Neural crest cell (in vitro differentiated cells): Measurements from ENCODE around the gene EMD. TPM values are rescaled to one million over a fixed set of nuclear protein-coding genes. Genes with fewer than 3 reads are reported as not detected.
A peak's percentile ranks its signal among the peaks of the same experiment; 100 is the strongest.

Source experiments
- DNase-seq: peaks from one replicate; pipeline ENCODE4 v3.0.0; 2021; ENCODE audit warnings: low read depth, mixed read lengths, low spot score
- H3K27ac Mint-ChIP-seq: one replicate; pipeline ENCODE4 v1.8.0; 2021; ENCODE audit warnings: mild to moderate bottlenecking, mixed read lengths; ENCODE audit not compliant: unreplicated experiment
- H3K27me3 Mint-ChIP-seq: 2 replicates; pipeline ENCODE4 v1.8.0; 2021; ENCODE audit warnings: low read depth, mild to moderate bottlenecking, mixed read lengths
- H3K36me3 Mint-ChIP-seq: 2 replicates; pipeline ENCODE4 v1.8.0; 2021; ENCODE audit warnings: low read depth, mild to moderate bottlenecking, mixed read lengths
- H3K4me1 Mint-ChIP-seq: 2 replicates; pipeline ENCODE4 v1.8.0; 2021; ENCODE audit warnings: mixed read lengths
- H3K4me3 Mint-ChIP-seq: one replicate; pipeline ENCODE4 v1.8.0; 2021; ENCODE audit warnings: mild to moderate bottlenecking, mixed read lengths
- H3K9me3 Mint-ChIP-seq: 2 replicates; pipeline ENCODE4 v1.8.0; 2021; ENCODE audit warnings: mixed read lengths
- CTCF ChIP-seq: fragments of 200-600 bp; sonication (generic); conservative IDR thresholded peaks from 2 replicates; pipeline ENCODE4 v1.5.0; 2021; ENCODE audit warnings: antibody characterized with exemption, mild to moderate bottlenecking
- total RNA-seq: library from RNA; stranded (reverse); gene quantifications from 2 replicates; pipeline ENCODE4 v1.2.1, GENCODE V29; 2021

Gene EMD
- total RNA-seq, 1 donor from 2014 or later, result 54.3 TPM

GRCh38 chrX:154373340-154374306 lies 5.5 kb upstream of the EMD start:
- peak; percentile 63 for DNase-seq
- Mint-ChIP-seq H3K9me3 (no peaks in the 10 kb centered on the region), H3K36me3 (peaks cover 4% of the 10 kb centered on the region), H3K4me3 (peak overlapping the region; percentile 93), H3K27ac (no peak overlapping the region), H3K27me3 (peaks cover 8% of the 10 kb centered on the region), H3K4me1 (peaks cover 6% of the 10 kb centered on the region)
- peak; percentile 69 for TF ChIP-seq CTCF

GRCh38 chrX:154374313-154375155 lies 4.6 kb upstream of the EMD start, which contains the start of gene FLNA:
Gene FLNA, minus strand, starts transcription at chrX:154374634. Its CDS starts 3,389 bp downstream, at chrX:154371245.
- H3K9me3 Mint-ChIP-seq, result no peaks in the 10 kb centered on the region
- peaks cover 6% of the 10 kb centered on the region for H3K4me1 Mint-ChIP-seq
- H3K27me3 Mint-ChIP-seq, result peaks cover 8% of the 10 kb centered on the region
- no peak for TF ChIP-seq CTCF
- H3K4me3 Mint-ChIP-seq, result peak within 1 kb of the TSS; percentile 93
- H3K27ac Mint-ChIP-seq, result no peak within 1 kb of the TSS
- peaks cover 4% of the 10 kb centered on the region for H3K36me3 Mint-ChIP-seq
- DNase-seq, result no peak

GRCh38 chrX:154375156-154375504 lies 4.0 kb upstream of the EMD start:
- H3K4me3 Mint-ChIP-seq, result peak overlapping the region; percentile 79

GRCh38 chrX:154376774-154377173 lies 2.3 kb upstream of the EMD start:
- no peaks in the 10 kb centered on the region for H3K9me3 Mint-ChIP-seq

More at GRCh38 chrX:154375156-154375504, 4.0 kb upstream of the EMD start:
- DNase-seq, result no peak
- Mint-ChIP-seq H3K27ac (no peak overlapping the region), H3K27me3 (peaks cover 5% of the 10 kb centered on the region), H3K9me3 (no peaks in the 10 kb centered on the region), H3K36me3 (no peaks in the 10 kb centered on the region), H3K4me1 (peaks cover 10% of the 10 kb centered on the region)
- no peak for TF ChIP-seq CTCF

More at GRCh38 chrX:154376774-154377173, 2.3 kb upstream of the EMD start:
- no peak for TF ChIP-seq CTCF
- DNase-seq, result no peak
- Mint-ChIP-seq H3K27ac (no peak overlapping the region), H3K4me3 (peak overlapping the region; percentile 78), H3K27me3 (peaks cover 5% of the 10 kb centered on the region), H3K4me1 (peaks cover 22% of the 10 kb centered on the region), H3K36me3 (peaks cover 4% of the 10 kb centered on the region)
